ENCODE measurements around the gene COPS7A. TPM values are rescaled to one million over a fixed set of nuclear protein-coding genes. Genes with fewer than 3 reads are reported as not detected.
A peak's percentile ranks its signal among the peaks of the same experiment; 100 is the strongest.

COPS7A gene
- total RNA-seq, 1 donor from 2014 or later: 81.9 TPM

GRCh38 chr12:6765634-6766581, 42.1 kb downstream of the COPS7A start, which contains the start of gene PTMS:
Gene PTMS (plus strand): TSS chr12:6766363. CDS start chr12:6766706, 343 bp downstream.
- ATAC-seq: peak; percentile 57
- intact Hi-C loops (cut with micrococcal nuclease): no loop called here
- peak; percentile 90 for DNase-seq

GRCh38 chr12:6766651-6767349, 43.0 kb downstream of the COPS7A start:
- intact Hi-C loops (cut with micrococcal nuclease): no loop called here
- ATAC-seq (peak; percentile 59), DNase-seq (peak; percentile 91)

DNA sequence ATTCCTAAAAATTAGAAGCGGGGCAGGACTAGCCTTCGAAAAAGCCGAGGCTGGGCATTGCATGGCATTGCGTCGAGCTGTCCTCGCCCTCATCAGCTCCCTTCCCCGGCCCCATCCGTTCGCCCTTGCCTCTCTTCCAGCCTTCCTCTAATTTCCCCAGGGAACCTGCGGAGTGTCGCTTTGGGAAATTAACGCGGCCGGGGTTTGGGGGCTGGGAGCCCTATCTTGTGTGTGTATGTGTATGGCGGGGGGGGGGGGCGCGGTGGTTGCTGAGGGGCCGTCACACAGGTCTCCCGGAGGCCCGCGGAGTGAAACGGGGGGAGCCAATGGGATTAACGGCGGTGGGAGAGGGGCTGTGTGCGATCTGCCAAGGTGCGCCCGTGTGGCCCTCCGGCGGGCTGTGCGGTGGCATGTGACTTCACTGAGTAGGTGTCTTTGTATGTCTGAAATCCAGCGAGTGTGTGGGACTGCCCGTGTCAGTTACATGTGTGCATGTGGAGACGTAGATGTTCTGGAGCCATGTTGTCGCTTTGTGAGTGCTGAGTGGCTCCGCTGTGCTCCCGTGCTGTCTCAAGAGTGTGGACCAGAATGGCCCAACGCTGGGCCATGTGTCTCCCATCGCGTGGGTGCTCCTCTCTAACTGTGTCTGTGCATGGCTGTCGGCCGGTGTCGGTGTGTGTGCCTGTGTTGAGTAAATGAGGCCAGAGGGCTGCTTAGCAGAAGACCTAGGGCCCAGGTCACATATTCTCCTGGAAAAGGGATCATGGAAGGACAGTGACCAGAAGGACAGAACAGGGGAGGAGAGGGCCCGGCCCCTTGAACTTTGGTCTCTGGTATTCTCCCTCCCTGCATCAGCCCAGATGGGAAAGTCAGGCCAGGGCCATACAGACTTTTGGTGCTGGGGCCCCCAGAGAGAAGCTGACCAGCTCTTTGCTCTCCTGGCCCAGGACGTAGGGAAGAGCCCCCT, 43.8 kb downstream of the COPS7A start:
- DNase-seq: peak; percentile 43
- ATAC-seq: no peak
- intact Hi-C loops (cut with micrococcal nuclease): no loop called here

- no peak for DNase-seq
Measured at GRCh38 chr12:6768437-6768914, 44.6 kb downstream of the COPS7A start.

GRCh38 chr12:6768990-6769389, 45.1 kb downstream of the COPS7A start:
- intact Hi-C loops (cut with micrococcal nuclease): no loop called here
- peak; percentile 71 for DNase-seq
- ATAC-seq: no peak

More at GRCh38 chr12:6768437-6768914, 44.6 kb downstream of the COPS7A start:
- intact Hi-C loops (cut with micrococcal nuclease): no loop called here
- no peak for ATAC-seq

- no peak for ATAC-seq
- intact Hi-C loops (cut with micrococcal nuclease): no loop called here
- DNase-seq: peak; percentile 24
Measured at GRCh38 chr12:6769666-6770065, 45.8 kb downstream of the COPS7A start.

DNA sequence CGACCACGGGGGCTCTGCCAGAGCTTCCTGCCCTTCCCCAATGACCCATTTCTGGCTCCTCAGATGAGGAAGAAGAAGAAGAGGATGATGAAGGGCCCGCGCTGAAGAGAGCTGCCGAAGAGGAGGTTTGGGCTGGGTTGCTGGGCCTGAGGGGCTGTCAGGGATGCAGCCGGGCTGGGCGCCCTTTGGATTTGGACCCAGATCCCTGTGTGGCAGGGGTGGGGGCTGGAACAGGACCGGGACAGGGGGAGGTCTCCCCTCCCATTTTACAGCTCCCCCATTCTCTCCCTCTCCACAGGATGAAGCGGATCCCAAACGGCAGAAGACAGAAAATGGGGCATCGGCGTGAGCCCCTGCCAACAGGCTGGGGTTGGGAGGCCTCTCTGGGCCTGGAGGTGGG, 46.2 kb downstream of the COPS7A start:
- intact Hi-C loops (cut with micrococcal nuclease): no loop called here
- no peak for ATAC-seq
- DNase-seq: peak; percentile 23

DNA sequence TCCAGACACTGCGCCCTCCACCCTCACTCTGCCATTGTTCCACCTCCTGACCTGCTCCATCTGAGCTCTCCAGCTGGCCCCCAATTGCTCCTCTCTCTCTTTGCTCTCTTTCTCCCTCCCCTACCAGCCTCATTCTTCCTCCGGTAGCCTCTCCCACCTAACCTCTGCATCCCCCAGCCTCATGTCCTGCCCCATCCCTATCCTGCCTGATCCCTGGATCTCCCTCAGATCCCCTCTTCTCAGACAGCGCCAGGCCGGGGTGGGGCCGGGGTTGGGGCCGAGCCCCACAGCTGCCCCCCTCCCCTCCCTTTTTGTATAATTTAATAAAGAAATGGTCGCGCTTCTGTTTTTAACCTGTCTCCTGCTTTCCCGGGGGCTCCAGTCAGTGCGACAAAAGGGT, 46.8 kb downstream of the COPS7A start:
- ATAC-seq (no peak), DNase-seq (no peak)
- intact Hi-C loops (cut with micrococcal nuclease): no loop called here

DNA sequence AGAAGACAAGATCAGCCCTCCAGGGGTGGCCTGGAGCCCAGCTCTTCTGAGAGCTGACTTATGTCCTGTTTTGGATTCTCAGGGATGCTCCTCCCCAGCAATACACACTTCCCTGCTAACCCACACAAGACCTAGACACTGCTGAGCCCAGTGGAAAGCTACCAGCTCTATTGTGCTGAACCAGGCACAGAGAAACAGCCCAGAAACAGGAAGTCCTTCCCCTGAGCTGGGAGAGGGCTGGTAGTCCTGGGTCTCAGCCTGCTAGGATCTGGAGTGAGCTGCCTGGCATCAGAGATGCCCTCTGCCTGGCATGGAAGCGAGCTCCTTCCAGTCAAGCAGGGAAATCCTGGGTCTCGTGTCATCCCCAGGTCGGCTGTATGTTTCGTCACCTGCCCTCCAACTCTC, 47.2 kb downstream of the COPS7A start:
- ATAC-seq (no peak), DNase-seq (peak; percentile 38)
- intact Hi-C loops (cut with micrococcal nuclease): no loop called here

DNA sequence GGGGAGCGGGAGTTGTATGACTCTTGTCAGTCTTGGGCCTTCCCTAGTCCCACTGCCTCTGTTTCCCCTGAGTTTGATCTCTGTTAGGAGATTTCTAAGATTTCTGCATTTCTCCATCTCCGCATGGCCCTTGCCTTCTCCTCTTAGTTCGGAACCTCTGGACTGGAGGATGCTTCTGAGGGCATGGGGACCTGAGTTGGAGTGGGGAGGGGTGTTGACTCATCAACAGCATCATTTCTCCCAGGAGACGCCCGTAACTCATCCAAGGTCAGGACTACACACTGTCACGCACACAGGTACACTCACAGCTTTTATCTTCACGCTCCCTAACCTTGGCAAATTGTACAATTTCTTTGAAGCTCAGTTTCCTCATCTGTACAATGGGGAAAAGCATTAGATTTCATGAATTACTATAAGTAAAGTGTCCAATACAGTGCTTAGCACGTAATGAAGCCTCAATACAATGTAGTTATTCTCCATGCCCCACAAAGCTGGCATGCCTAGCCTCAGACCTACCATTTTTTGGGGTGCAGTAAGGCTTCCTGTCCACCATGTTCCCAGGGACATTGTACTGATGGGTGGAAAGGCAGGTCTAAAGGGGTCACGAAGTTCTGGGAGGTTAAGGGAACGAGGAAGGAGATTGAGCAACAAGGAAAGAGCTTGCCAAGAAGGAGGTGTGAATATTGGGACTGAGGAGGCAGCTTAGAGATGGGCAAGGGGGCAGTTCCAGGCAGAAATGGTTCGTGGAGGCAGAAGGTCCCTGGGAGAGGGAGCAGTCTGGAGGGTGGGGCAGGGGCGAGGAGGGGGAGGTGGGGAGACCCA, 47.9 kb downstream of the COPS7A start:
- DNase-seq: peak; percentile 3
- intact Hi-C loops (cut with micrococcal nuclease): loop anchor here (2.0 kb wide), 1 partner anchor 37 kb away; no protein-coding TSS in a partner anchor
- ATAC-seq: peak; percentile 35

- intact Hi-C loops (cut with micrococcal nuclease): loop anchor here (2.0 kb wide), 1 partner anchor 38 kb away; no protein-coding TSS in a partner anchor
Measured at GRCh38 chr12:6772331-6772695, 48.5 kb downstream of the COPS7A start, which contains the start of gene LAG3. Gene LAG3 (plus strand): TSS chr12:6772520. CDS start chr12:6772853, 333 bp downstream.

DNA sequence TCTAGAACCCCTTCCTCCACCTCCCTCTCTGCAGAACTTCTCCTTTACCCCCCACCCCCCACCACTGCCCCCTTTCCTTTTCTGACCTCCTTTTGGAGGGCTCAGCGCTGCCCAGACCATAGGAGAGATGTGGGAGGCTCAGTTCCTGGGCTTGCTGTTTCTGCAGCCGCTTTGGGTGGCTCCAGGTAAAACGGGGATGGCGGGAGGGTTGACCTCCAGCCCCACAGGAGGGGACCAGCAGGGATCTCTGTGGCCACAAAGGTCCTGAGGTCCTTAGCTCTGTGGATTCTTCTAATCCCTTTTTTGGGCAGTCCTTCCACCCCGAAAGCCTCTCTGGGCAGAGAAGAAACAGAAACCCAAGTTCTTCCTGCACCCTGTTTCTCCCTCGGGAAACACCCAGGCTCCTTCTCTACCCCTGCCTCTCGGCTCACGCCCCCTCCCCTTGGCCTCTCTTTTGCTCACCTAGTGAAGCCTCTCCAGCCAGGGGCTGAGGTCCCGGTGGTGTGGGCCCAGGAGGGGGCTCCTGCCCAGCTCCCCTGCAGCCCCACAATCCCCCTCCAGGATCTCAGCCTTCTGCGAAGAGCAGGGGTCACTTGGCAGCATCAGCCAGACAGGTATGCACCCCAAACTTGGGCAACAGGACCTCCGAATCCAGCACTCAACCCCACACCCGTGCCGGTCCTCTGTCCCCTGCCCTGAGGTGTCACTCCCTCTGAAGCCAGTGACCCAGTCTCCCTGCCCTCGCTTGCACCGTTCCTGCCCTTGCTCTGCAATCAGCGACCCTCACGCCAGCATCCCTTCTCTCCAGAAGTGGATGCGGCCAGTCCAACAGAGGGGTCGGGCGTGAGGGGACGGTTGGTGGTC, 49.1 kb downstream of the COPS7A start:
- intact Hi-C loops (cut with micrococcal nuclease): loop anchor here (2.0 kb wide), 1 partner anchor 38 kb away; no protein-coding TSS in a partner anchor
- ATAC-seq (no peak), DNase-seq (peak; percentile 22)

More at GRCh38 chr12:6772331-6772695, 48.5 kb downstream of the COPS7A start, which contains the start of gene LAG3:
- DNase-seq (peak; percentile 33), ATAC-seq (peak; percentile 6)

DNA sequence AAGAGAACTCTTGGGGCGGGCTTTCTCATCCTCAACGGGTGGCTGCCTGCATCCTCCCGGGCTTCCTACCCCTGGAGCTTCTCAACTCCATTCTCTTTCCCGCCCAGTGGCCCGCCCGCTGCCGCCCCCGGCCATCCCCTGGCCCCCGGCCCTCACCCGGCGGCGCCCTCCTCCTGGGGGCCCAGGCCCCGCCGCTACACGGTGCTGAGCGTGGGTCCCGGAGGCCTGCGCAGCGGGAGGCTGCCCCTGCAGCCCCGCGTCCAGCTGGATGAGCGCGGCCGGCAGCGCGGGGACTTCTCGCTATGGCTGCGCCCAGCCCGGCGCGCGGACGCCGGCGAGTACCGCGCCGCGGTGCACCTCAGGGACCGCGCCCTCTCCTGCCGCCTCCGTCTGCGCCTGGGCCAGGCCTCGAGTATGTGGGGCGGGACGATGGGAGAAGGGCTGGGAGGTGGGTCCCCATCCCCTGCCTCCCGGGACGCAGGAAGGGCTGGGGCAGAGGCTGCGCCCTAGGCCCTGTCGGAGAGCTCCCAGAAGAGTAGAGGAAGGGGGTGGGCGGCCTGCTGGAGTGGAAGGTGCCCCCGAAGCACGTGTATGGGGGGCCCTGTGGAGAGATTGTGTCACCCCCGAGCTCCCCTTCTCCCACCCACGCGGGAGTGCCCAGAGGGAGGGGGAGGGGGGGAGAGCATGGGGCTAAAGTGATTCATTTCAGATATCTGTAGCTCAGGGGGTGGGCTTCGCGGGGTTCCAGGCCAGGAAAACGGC, 49.9 kb downstream of the COPS7A start:
- ATAC-seq: no peak
- intact Hi-C loops (cut with micrococcal nuclease): loop anchor here (2.0 kb wide), 1 partner anchor 39 kb away; no protein-coding TSS in a partner anchor
- DNase-seq: peak; percentile 37

DNA sequence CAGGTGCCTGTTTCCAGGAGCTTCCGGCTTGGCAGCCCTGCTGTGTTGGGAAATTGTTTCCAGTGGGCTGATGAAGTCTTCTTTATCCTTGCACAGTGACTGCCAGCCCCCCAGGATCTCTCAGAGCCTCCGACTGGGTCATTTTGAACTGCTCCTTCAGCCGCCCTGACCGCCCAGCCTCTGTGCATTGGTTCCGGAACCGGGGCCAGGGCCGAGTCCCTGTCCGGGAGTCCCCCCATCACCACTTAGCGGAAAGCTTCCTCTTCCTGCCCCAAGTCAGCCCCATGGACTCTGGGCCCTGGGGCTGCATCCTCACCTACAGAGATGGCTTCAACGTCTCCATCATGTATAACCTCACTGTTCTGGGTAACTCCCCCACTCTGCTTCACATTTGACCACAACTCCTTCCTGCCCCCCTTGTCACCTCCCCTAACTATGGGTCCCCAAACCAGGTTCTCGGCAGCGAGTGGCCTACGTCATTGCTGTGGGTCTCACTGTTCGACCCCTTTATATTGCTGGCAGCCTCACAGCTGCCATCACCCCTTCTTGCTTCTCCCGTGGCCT, 50.7 kb downstream of the COPS7A start:
- DNase-seq (peak; percentile 28), ATAC-seq (no peak)
- intact Hi-C loops (cut with micrococcal nuclease): no loop called here
